GM12878 (cell line): ENCODE results near the gene PITRM1.

ENCODE experiments used
- ASH2L ChIP-seq: fragments of 300-600, 200-600 bp; sonication (generic); IDR thresholded peaks from 2 replicates; pipeline ENCODE4 v1.6.1; 2017; ENCODE audit warnings: low read depth, mild to moderate bottlenecking, borderline replicate concordance
- BCL11A ChIP-seq: IDR thresholded peaks from 2 replicates; pipeline ENCODE4 v1.6.1; 2011; ENCODE audit warnings: low read depth, low read length
- CTCF ChIP-seq, 3 experiments: IDR thresholded peaks in 2 of 3; conservative IDR thresholded peaks in 1 of 3; 2 replicates each; pipeline ENCODE4 v1.5.1; 2011; ENCODE audit warnings: low read depth in 3 of 3, low read length in 3 of 3, mild to moderate bottlenecking in 3 of 3, control low read depth in 2 of 3, moderate library complexity in 2 of 3, inconsistent platforms in 1 of 3, mixed read lengths in 1 of 3; ENCODE audit not compliant: control insufficient read depth in 2 of 3, insufficient read depth in 1 of 3; ENCODE audit errors: extremely low read depth in 1 of 3
- ETV6 ChIP-seq, 2 experiments: fragments of 450-650 bp in 1 of 2; IDR thresholded peaks in 1 of 2; conservative IDR thresholded peaks in 1 of 2; 2 replicates each; pipeline ENCODE4 v1.6.1; 2014; ENCODE audit warnings: antibody characterized with exemption in 1 of 2, borderline replicate concordance in 1 of 2, low read depth in 1 of 2, mild to moderate bottlenecking in 1 of 2, moderate library complexity in 1 of 2
- POLR2A ChIP-seq: IDR thresholded peaks from 2 replicates; pipeline ENCODE4 v1.6.1; 2011; ENCODE audit warnings: low read depth, mild to moderate bottlenecking, low read length
- TF ChIP-seq, protein P1 (sequence below): fragments of 450-650 bp; formaldehyde crosslinking; IDR thresholded peaks from 2 replicates; pipeline ENCODE4 v1.5.0; 2022; ENCODE audit warnings: mild to moderate bottlenecking, missing genetic modification characterization

DNA sequence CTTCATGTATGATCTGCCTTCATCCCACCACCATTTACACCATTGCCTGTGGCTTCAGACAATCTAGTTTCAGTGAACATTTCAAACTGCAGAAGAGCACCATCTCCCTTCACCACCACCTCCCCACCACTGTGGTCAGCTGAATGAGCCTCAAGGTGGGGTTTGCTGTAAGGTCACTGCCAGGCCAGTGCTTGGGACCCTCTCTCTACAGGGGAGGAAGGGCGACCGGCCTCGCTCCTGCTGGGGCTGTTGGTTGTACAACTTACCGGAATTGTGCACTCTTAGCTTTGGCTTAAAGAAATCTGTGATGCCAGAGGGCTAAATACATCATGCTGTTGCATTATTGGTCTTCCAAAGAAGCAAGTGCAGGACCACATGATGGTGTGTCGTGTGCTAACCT lies 78.6 kb downstream of the PITRM1 start:
- TF ChIP-seq CTCF (IDR thresholded peaks at IDR 0.05 in 2 of 3, conservative IDR thresholded peaks at IDR 0.05 in 1 of 3; ENCODE audit: control insufficient read depth in 2 of 3, extremely low read depth in 1 of 3, insufficient read depth in 1 of 3, low read depth in 3 of 3, low read length in 3 of 3): no peak
- no peak for TF ChIP-seq POLR2A
- TF ChIP-seq, protein P1, sequence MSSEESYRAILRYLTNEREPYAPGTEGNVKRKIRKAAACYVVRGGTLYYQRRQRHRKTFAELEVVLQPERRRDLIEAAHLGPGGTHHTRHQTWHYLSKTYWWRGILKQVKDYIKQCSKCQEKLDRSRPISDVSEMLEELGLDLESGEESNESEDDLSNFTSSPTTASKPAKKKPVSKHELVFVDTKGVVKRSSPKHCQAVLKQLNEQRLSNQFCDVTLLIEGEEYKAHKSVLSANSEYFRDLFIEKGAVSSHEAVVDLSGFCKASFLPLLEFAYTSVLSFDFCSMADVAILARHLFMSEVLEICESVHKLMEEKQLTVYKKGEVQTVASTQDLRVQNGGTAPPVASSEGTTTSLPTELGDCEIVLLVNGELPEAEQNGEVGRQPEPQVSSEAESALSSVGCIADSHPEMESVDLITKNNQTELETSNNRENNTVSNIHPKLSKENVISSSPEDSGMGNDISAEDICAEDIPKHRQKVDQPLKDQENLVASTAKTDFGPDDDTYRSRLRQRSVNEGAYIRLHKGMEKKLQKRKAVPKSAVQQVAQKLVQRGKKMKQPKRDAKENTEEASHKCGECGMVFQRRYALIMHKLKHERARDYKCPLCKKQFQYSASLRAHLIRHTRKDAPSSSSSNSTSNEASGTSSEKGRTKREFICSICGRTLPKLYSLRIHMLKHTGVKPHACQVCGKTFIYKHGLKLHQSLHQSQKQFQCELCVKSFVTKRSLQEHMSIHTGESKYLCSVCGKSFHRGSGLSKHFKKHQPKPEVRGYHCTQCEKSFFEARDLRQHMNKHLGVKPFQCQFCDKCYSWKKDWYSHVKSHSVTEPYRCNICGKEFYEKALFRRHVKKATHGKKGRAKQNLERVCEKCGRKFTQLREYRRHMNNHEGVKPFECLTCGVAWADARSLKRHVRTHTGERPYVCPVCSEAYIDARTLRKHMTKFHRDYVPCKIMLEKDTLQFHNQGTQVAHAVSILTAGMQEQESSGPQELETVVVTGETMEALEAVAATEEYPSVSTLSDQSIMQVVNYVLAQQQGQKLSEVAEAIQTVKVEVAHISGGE (CRISPR knock-in tag): no peak
- no peak for TF ChIP-seq BCL11A
- no peak for TF ChIP-seq ASH2L
- TF ChIP-seq ETV6 (conservative IDR thresholded peaks at IDR 0.05 in 1 of 2, IDR thresholded peaks at IDR 0.05 in 1 of 2; ENCODE audit: borderline replicate concordance in 1 of 2, low read depth in 1 of 2): no peak
